HUES64 (cell line): ENCODE results near the gene AGT.
"Not testable (repeated sequence)": the region's sequence is repeated elsewhere in the genome, so short reads cannot be mapped to it uniquely, and the experiment has no call there.

ENCODE experiments used
- H3K27ac ChIP-seq: 2 replicates; pipeline ENCODE4 v1.7.0; 2013; ENCODE audit warnings: low read depth, low read length, inconsistent platforms
- H3K27me3 ChIP-seq: 2 replicates; pipeline ENCODE4 v1.6.1; 2013; ENCODE audit warnings: mild to moderate bottlenecking, low read length; ENCODE audit not compliant: insufficient read depth
- H3K36me3 ChIP-seq: 2 replicates; pipeline ENCODE4 v1.6.1; 2013; ENCODE audit warnings: mild to moderate bottlenecking, low read length; ENCODE audit not compliant: insufficient read depth
- H3K4me1 ChIP-seq: 2 replicates; pipeline ENCODE4 v1.6.1; 2013; ENCODE audit warnings: mild to moderate bottlenecking, low read length, moderate library complexity; ENCODE audit not compliant: insufficient read depth
- H3K4me3 ChIP-seq: 2 replicates; pipeline ENCODE4 v1.5.1; 2013; ENCODE audit warnings: mild to moderate bottlenecking, low read length, moderate library complexity
- H3K9ac ChIP-seq: 2 replicates; pipeline ENCODE4 v1.6.1; 2013; ENCODE audit warnings: mild to moderate bottlenecking, low read depth, low read length
- H3K9me3 ChIP-seq: 2 replicates; pipeline ENCODE4 v1.6.1; 2013; ENCODE audit warnings: low read depth, low read length; ENCODE audit not compliant: insufficient read depth
- WGBS: fragments of 150-250, 120-280 bp; methylation state at CpG from one replicate; pipeline ENCODE4 v1.1.7; 2013; ENCODE audit warnings: missing lambda C conversion rate; 5-methylcytosine and 5-hydroxymethylcytosine counted together

The AGT gene

GRCh38 chr1:230658691-230659090 is 55.2 kb downstream of the AGT start:
- 96% methylated on average over 2 of the region's 2 CpGs for WGBS
- peaks cover 38% of the 10 kb centered on the region for H3K36me3 ChIP-seq
- no peak overlapping the region for H3K9ac ChIP-seq
- no peaks in the 10 kb centered on the region for H3K9me3 ChIP-seq
- no peaks in the 10 kb centered on the region for H3K27me3 ChIP-seq
- no peaks in the 10 kb centered on the region for H3K4me1 ChIP-seq
- H3K27ac ChIP-seq: no peak overlapping the region
- H3K4me3 ChIP-seq: no peak overlapping the region

- H3K36me3 ChIP-seq: peaks cover 33% of the 10 kb centered on the region
- 90% methylated on average over 1 of the region's 1 CpG for WGBS
- H3K4me3 ChIP-seq, H3K9ac ChIP-seq, H3K27ac ChIP-seq, H3K27me3 ChIP-seq, H3K4me1 ChIP-seq, H3K9me3 ChIP-seq: not testable (repeated sequence)
Measured at GRCh38 chr1:230658103-230658502, 55.8 kb downstream of the AGT start.

- 82% methylated on average over 1 of the region's 1 CpG for WGBS
- not testable (repeated sequence) for H3K9me3 ChIP-seq, H3K4me3 ChIP-seq, H3K4me1 ChIP-seq, H3K27ac ChIP-seq, H3K27me3 ChIP-seq, H3K9ac ChIP-seq
- H3K36me3 ChIP-seq: peaks cover 27% of the 10 kb centered on the region
Measured at GRCh38 chr1:230656719-230657118, 57.2 kb downstream of the AGT start.
